ENCODE results near the gene SNRNP35.

DNA sequence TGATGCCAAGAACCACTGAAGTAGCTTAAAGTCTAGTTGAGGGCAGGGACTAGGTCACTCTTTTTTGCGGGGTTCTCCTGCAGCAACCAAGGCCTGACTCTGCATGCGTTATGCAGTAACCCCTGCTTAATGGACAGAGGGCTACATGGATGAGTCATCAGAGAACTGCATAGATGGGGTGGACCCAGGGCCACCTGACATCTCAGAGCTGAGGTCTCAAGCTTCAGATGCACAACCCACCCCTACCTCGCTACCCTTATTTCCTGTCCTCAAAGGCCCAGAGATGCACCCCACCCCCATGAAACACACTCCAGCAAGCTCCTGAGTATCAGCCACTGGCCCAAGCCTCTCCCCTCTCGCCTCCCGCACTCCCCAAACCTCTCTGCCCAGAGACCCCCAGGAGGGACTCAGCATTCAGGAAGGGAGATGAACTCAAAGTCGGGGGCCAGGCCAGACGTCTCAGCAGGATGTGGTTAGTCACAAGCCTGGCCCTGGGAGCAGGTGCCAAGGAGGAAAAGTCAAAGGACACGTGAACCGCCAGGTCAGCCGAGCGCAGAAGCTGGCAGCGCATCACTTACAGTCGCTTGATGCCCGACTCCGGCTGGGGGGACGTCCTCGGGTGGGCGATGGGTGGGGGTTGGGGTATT lies 25.8 kb downstream of the SNRNP35 start:
- TF ChIP-seq, protein P1, sequence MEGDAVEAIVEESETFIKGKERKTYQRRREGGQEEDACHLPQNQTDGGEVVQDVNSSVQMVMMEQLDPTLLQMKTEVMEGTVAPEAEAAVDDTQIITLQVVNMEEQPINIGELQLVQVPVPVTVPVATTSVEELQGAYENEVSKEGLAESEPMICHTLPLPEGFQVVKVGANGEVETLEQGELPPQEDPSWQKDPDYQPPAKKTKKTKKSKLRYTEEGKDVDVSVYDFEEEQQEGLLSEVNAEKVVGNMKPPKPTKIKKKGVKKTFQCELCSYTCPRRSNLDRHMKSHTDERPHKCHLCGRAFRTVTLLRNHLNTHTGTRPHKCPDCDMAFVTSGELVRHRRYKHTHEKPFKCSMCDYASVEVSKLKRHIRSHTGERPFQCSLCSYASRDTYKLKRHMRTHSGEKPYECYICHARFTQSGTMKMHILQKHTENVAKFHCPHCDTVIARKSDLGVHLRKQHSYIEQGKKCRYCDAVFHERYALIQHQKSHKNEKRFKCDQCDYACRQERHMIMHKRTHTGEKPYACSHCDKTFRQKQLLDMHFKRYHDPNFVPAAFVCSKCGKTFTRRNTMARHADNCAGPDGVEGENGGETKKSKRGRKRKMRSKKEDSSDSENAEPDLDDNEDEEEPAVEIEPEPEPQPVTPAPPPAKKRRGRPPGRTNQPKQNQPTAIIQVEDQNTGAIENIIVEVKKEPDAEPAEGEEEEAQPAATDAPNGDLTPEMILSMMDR (tag by site-specific recombination; IDR thresholded peaks at IDR 0.05) = no peak
- TF ChIP-seq ZNF311 (tag by site-specific recombination; IDR thresholded peaks at IDR 0.05; ENCODE audit: borderline replicate concordance) = no peak
- TF ChIP-seq, protein P2, sequence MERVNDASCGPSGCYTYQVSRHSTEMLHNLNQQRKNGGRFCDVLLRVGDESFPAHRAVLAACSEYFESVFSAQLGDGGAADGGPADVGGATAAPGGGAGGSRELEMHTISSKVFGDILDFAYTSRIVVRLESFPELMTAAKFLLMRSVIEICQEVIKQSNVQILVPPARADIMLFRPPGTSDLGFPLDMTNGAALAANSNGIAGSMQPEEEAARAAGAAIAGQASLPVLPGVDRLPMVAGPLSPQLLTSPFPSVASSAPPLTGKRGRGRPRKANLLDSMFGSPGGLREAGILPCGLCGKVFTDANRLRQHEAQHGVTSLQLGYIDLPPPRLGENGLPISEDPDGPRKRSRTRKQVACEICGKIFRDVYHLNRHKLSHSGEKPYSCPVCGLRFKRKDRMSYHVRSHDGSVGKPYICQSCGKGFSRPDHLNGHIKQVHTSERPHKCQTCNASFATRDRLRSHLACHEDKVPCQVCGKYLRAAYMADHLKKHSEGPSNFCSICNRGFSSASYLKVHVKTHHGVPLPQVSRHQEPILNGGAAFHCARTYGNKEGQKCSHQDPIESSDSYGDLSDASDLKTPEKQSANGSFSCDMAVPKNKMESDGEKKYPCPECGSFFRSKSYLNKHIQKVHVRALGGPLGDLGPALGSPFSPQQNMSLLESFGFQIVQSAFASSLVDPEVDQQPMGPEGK (tag by site-specific recombination; IDR thresholded peaks at IDR 0.05) = no peak
- no peak for TF ChIP-seq ZNF394 (tag by site-specific recombination; IDR thresholded peaks at IDR 0.05; ENCODE audit: borderline replicate concordance)
- TF ChIP-seq ZNF596 (tag by site-specific recombination; IDR thresholded peaks at IDR 0.05) = no peak
- TF ChIP-seq ZBTB20 (tag by site-specific recombination; IDR thresholded peaks at IDR 0.05) = no peak
- TF ChIP-seq, protein P3, sequence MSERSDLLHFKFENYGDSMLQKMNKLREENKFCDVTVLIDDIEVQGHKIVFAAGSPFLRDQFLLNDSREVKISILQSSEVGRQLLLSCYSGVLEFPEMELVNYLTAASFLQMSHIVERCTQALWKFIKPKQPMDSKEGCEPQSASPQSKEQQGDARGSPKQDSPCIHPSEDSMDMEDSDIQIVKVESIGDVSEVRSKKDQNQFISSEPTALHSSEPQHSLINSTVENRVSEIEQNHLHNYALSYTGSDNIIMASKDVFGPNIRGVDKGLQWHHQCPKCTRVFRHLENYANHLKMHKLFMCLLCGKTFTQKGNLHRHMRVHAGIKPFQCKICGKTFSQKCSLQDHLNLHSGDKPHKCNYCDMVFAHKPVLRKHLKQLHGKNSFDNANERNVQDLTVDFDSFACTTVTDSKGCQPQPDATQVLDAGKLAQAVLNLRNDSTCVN (tag by site-specific recombination; optimal IDR thresholded peaks at IDR 0.05) = no peak

Measured in HEK293 (cell line).